Thyroid gland (tissue), 4 donors: ENCODE results near the gene HOXC10.

Experiments
- POLR2A ChIP-seq, 2 donors: fragments of 450-650 bp; IDR thresholded peaks; one replicate each; pipeline ENCODE4 v1.6.1; 2017; ENCODE audit warnings: antibody characterized with exemption in 2 of 2, mild to moderate bottlenecking in 2 of 2, moderate library complexity in 1 of 2
- TF ChIP-seq, protein P1 (sequence below), 6 experiments: fragments of 200-600 bp in 3 of 6; fragments of 450-650 bp in 3 of 6; sonication (generic) in 3 of 6; IDR thresholded peaks; one replicate each; pipeline ENCODE4 v1.5.1; 2016 to 2019; ENCODE audit warnings: antibody characterized with exemption in 6 of 6, mild to moderate bottlenecking in 2 of 6, inconsistent platforms in 1 of 6, moderate library complexity in 1 of 6

DNA sequence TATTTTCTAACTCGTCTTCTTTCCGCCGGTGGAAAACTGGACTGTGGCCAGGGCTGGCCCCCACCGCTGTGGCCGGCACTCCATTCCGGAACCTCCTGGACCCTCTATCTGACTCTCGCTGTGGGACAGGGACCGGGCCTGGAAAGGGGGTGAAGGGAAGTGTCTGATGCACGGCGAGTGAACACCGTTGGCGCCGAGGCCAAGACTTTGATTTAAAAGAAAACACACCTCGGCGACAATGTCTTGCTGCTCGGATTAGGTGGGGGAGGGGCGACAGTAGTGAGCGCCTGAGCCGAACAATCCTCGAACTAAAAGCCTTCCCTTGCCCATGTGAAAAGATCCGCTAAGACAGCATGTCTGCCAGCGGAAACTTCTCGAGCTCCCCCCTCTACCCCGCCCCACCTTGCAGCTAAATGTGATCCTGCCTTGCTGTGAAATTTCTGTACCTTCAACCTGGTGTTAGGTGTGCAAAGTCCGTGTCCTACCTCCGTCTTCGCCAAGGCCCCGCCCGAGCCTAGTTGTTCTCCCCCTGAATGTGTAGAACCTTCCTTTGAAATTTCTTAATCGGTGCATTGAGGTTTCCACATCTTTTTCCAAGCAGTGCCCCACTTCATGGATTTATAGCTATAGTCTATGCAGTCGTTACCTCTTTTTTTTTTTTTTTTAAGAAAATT, 9.3 kb upstream of the HOXC10 start:
- TF ChIP-seq, protein P1, sequence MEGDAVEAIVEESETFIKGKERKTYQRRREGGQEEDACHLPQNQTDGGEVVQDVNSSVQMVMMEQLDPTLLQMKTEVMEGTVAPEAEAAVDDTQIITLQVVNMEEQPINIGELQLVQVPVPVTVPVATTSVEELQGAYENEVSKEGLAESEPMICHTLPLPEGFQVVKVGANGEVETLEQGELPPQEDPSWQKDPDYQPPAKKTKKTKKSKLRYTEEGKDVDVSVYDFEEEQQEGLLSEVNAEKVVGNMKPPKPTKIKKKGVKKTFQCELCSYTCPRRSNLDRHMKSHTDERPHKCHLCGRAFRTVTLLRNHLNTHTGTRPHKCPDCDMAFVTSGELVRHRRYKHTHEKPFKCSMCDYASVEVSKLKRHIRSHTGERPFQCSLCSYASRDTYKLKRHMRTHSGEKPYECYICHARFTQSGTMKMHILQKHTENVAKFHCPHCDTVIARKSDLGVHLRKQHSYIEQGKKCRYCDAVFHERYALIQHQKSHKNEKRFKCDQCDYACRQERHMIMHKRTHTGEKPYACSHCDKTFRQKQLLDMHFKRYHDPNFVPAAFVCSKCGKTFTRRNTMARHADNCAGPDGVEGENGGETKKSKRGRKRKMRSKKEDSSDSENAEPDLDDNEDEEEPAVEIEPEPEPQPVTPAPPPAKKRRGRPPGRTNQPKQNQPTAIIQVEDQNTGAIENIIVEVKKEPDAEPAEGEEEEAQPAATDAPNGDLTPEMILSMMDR (IDR thresholded peaks at IDR 0.05), result no peak
- TF ChIP-seq POLR2A (IDR thresholded peaks at IDR 0.05), result no peak
